Thymus (tissue), 11 donors: ENCODE measurements around the gene TRAK1. TPM values are rescaled to one million over a fixed set of nuclear protein-coding genes. Genes with fewer than 3 reads are reported as not detected.

Experiments
- DNase-seq, 9 donors: peaks; one replicate each; pipeline ENCODE4 v3.0.0-alpha.2; 2013; ENCODE audit warnings: low spot score in 9 of 9, low read depth in 6 of 9, missing footprints in 1 of 9
- H3K27ac ChIP-seq, 2 donors: one replicate each; pipeline ENCODE4 v1.5.1; 2013; ENCODE audit warnings: control low read depth in 1 of 2, low read depth in 1 of 2, low read length in 1 of 2, mild to moderate bottlenecking in 1 of 2, moderate library complexity in 1 of 2
- H3K27me3 ChIP-seq, 2 donors: one replicate each; pipeline ENCODE4 v1.5.1; 2013; ENCODE audit warnings: low read length in 1 of 2; ENCODE audit not compliant: control insufficient read depth in 2 of 2, insufficient read depth in 1 of 2
- H3K36me3 ChIP-seq, 2 donors: one replicate each; pipeline ENCODE4 v1.5.1; 2013; ENCODE audit warnings: low read length in 1 of 2, mild to moderate bottlenecking in 1 of 2, moderate library complexity in 1 of 2; ENCODE audit not compliant: control insufficient read depth in 2 of 2, insufficient read depth in 2 of 2
- H3K4me1 ChIP-seq, 2 donors: one replicate each; pipeline ENCODE4 v1.5.1; 2013; ENCODE audit warnings: low read length in 2 of 2; ENCODE audit not compliant: control insufficient read depth in 2 of 2, insufficient read depth in 2 of 2
- H3K4me3 ChIP-seq, 2 donors: one replicate each; pipeline ENCODE4 v1.5.1; 2013; ENCODE audit warnings: low read length in 2 of 2, control low read depth in 1 of 2, mild to moderate bottlenecking in 1 of 2
- H3K9me3 ChIP-seq, 2 donors: one replicate each; pipeline ENCODE4 v1.5.1; 2013; ENCODE audit warnings: low read length in 1 of 2, mild to moderate bottlenecking in 1 of 2; ENCODE audit not compliant: control insufficient read depth in 2 of 2, insufficient read depth in 1 of 2
- WGBS: extraction: QIAGEN DNeasy Blood & Tissue Kit; methylation state at CpG from one replicate; pipeline ENCODE4 v1.1.7; 2013; 5-methylcytosine and 5-hydroxymethylcytosine counted together
- polyA plus RNA-seq: library from polyadenylated mRNA; stranded (reverse); fragments of 200-250 nt; gene quantifications from one replicate; pipeline ENCODE4 v1.2.3, GENCODE V29; 2013
- total RNA-seq: library from RNA; stranded (reverse); fragments of 120-200 nt; gene quantifications from one replicate; pipeline ENCODE4 v1.2.4, GENCODE V29; 2013
- donor health status: healthy.

Gene TRAK1
- total and polyA plus RNA-seq, 2 donors: 10.9 to 20.1 TPM

DNA sequence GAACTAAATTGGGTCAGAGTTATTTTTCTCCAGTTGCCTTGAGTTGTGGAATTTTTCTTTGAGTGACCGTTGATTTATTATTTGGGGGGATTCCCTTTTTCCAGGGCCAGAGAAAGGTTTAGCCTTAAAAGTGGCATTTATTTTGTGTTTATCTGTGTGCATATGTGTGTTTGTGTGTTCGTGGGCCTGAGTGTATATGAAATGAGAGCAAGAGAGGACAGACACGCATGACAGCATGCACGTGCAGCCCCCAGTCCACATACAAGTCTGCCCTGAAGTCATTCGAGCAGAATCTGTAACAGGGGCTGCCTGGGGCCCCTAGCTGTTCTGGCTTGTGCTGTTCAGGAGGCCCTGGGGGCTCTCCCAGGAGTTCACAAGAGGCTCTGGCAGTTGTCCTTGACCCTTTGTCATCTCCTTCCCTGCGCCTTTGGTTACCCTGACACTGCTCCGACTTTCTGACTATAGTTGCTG is 18.3 kb upstream of the TRAK1 start:
- peaks cover 15 to 25% of the 10 kb centered on the region in 2 donors for H3K4me1 ChIP-seq
- H3K4me3 ChIP-seq: no peak overlapping the region
- H3K27ac ChIP-seq: peak overlapping the region in 1 of 2 donors; percentile 78
- peaks cover 0 to 8% of the 10 kb centered on the region in 2 donors for H3K9me3 ChIP-seq
- no peak for DNase-seq
- H3K36me3 ChIP-seq: no peaks in the 10 kb centered on the region
- 55% methylated on average over 7 of the region's 7 CpGs for WGBS
- no peaks in the 10 kb centered on the region for H3K27me3 ChIP-seq

DNA sequence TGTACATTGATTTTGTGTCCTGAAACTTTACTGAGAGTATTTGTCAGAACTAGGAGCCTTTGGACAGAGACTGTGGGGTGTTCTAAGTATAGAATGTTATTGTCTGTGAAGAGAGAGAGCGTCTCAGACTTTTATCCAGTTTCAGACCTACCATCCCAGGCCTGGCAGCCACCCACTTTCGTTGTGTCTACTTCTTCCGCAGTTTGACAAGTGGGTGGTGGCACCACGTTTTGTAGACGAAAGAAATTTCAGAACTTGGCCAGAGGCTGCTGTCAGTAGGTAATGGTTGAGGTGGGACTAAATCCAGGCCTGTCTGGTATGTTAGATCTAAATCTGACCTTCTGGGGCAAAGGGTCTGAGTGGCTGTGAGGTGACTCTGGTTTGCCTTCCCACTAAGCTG is 13.4 kb upstream of the TRAK1 start:
- no peak overlapping the region for H3K4me3 ChIP-seq
- H3K27me3 ChIP-seq: no peaks in the 10 kb centered on the region
- peaks cover 2 to 25% of the 10 kb centered on the region in 2 donors for H3K4me1 ChIP-seq
- H3K27ac ChIP-seq: no peak overlapping the region
- H3K9me3 ChIP-seq: peaks cover 0 to 10% of the 10 kb centered on the region in 2 donors
- 93% methylated on average over 5 of the region's 5 CpGs for WGBS
- H3K36me3 ChIP-seq: no peaks in the 10 kb centered on the region
- no peak for DNase-seq

DNA sequence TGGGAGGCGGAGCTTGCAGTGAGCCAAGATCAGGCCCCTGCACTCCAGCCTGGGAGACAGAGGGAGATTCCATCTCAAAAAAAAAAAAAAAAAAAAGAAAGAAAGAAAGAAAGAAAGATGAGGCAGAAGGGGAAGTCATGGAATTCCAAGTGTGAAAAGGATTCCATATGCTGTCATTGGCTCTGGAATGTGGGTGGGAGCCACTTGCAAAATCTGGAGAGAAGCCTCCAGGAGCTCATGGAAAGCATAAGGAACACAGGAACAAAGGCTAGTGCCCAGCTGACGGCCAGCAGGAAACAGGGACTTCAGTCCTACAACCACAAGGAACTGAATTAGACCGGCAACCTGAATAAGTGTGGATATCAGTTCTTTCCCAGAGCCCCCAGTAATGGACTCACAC is 12.5 kb upstream of the TRAK1 start:
- no peaks in the 10 kb centered on the region for H3K36me3 ChIP-seq
- 97% methylated on average over 3 of the region's 3 CpGs for WGBS
- no peak overlapping the region for H3K4me3 ChIP-seq
- H3K9me3 ChIP-seq: peaks cover 0 to 10% of the 10 kb centered on the region in 2 donors
- H3K4me1 ChIP-seq: peaks cover 0 to 18% of the 10 kb centered on the region in 2 donors
- DNase-seq: no peak
- no peak overlapping the region for H3K27ac ChIP-seq
- H3K27me3 ChIP-seq: no peaks in the 10 kb centered on the region

DNA sequence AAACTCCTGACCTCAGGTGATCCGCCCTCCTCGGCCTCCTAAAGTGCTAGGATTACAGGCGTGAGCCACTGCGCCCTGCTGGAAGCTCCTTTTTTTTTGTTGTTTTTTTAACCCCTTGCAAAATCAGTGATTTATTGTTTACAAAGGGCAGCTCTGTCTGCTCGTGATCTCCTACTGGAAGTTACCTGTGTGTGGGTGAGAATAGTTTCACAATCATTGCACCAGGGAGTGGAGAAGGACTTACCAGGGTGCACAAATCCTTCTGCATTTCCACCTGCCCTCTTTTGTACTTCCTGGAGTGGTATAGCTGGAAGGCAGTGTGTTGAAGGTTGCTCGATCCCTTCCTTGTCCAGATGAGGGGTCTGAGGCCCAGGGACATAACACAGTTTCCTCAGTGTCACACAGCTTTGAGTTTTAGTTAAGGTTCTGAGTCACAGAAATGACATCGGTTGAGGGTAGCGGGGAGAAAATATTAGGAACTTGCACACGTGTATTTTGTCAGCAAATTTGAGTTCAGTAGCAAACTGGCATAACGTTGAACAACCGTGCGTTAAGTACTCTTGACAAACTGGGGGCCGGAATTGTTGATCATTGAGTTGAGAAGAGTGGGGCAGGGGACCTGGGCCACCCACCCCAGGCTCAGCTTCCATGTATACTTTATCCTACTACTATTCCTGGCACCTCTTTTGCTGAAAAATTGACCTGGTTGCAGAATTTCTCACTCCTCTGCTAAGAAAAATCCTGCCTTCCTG is 11.3 kb upstream of the TRAK1 start:
- H3K9me3 ChIP-seq: peaks cover 0 to 10% of the 10 kb centered on the region in 2 donors
- no peak overlapping the region for H3K4me3 ChIP-seq
- 89% methylated on average over 13 of the region's 13 CpGs for WGBS
- peak overlapping the region in 1 of 2 donors; percentile 43 for H3K27ac ChIP-seq
- H3K27me3 ChIP-seq: no peaks in the 10 kb centered on the region
- DNase-seq: no peak
- H3K4me1 ChIP-seq: peaks cover 0 to 18% of the 10 kb centered on the region in 2 donors
- no peaks in the 10 kb centered on the region for H3K36me3 ChIP-seq

DNA sequence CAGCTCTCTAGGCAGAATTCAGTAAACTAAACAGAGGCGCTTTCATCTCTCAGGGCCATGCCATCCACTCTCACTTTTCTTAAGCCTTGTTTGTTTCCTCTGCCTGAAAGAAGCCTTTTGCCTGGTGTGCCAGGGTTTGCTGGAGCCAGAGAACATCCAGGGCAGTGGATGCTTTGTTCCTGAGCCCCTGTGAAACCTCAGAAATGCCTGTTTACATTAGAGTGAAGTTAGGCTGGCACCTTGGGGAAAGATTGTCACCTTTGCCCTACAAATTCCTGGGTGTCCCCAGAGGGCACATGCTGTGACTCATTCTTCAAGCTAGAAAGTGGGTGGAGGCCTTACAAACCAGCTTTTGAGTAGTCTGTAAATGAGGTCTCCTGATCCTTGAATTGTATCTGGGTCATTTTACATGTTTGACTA is 10.7 kb upstream of the TRAK1 start:
- Histone ChIP-seq H3K4me3 (no peak overlapping the region), H3K9me3 (peaks cover 0 to 10% of the 10 kb centered on the region in 2 donors), H3K27ac (peak overlapping the region in 1 of 2 donors; percentile 43), H3K27me3 (no peaks in the 10 kb centered on the region), H3K4me1 (peaks cover 0 to 18% of the 10 kb centered on the region in 2 donors), H3K36me3 (no peaks in the 10 kb centered on the region)
- no peak for DNase-seq
- 98% methylated on average over 1 of the region's 1 CpG for WGBS

DNA sequence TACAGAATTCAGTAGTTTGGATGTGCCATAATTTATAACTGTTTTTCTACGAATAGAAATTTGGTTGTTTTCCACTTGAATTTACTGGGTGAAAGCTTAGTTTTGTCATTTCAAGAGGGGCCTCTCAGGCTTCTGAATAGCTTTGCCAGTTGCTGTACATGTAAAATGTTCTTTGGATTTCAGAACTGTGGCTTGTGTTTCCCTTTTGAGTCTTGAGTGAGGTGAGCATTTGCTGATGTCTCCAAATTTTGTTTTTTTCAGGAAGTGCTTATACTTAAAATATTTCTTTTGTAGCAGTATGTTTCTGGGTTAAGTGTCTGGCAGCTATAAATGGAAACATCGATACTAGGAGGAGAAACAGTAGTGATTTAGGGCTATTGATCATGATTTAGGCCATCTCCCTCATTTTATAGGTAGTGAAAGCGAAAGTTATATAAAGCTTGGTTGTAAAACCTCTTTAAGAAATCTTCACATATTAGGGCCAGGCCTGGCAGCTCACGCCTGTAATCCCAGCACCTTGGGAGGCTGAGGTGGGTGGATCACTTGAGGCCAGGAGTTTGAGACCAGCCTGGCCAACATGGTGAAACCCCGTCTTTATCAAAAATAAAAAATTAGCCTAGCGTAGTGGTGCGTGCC is 9.2 kb upstream of the TRAK1 start:
- H3K36me3 ChIP-seq: no peaks in the 10 kb centered on the region
- H3K4me3 ChIP-seq: no peak overlapping the region
- H3K27me3 ChIP-seq: no peaks in the 10 kb centered on the region
- DNase-seq: no peak
- peaks cover 0 to 18% of the 10 kb centered on the region in 2 donors for H3K4me1 ChIP-seq
- peak overlapping the region; percentile 3 to 11 for H3K27ac ChIP-seq
- peaks cover 0 to 3% of the 10 kb centered on the region in 2 donors for H3K9me3 ChIP-seq
- 72% methylated on average over 7 of the region's 7 CpGs for WGBS

DNA sequence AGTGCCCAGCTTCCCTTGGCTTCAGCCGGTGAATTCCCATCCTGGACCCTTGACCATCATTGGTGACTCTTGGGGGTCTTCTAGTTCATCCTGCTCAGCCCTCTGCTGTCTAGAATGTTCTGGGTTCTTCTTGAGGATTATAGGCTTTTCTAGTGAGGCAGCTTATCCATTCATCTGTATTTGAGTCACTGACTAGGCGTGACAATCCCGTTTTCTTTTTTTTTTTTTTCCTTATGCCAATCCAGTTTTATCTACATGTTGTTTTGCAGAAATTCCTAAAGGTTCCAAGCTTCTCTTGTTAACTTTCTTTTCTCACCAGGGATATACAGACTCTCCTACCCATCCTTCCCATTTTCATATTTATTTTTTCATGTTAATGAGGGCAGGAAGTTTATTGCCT is 6.6 kb upstream of the TRAK1 start:
- peaks cover 0 to 29% of the 10 kb centered on the region in 2 donors for H3K4me1 ChIP-seq
- H3K36me3 ChIP-seq: peaks cover 8 to 14% of the 10 kb centered on the region in 2 donors
- H3K9me3 ChIP-seq: no peaks in the 10 kb centered on the region
- no peak overlapping the region for H3K27ac ChIP-seq
- H3K4me3 ChIP-seq: no peak overlapping the region
- no peaks in the 10 kb centered on the region for H3K27me3 ChIP-seq
- DNase-seq: no peak
- WGBS: 95% methylated on average over 3 of the region's 3 CpGs

DNA sequence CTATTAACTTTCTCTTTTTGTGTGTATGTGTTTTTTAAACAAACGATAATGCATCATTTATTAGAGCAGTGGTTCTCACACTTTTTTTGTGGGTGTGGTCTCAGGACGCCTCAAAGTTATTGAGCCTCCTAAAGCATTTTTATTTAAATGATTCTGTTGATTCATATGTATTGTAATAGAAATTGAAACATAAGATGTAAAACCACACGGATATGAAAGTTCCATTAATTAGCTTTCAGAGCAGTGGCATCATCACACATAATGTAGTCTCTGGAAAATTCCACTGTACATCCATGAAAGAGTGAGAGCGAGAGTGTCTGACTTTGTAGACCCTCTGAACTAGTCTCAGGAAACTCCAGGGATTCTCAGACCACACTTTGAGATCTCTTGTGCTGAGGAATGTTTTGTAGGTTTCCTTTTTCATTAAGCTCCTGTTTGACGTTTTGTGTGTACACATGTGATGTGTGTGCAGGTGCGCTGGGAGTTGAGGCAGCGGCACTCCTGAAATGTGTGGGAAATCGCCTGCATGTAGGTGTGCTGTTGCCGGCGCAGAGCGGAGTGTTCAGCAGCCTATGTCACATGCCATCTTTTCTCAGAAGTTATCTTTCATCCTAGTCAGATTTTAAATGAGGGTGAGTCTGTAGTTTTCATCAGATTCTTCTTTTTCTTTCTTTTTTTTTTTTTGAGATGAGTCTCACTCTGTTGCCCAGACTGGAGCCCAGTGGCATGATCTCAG is 5.3 kb upstream of the TRAK1 start:
- no peak overlapping the region for H3K4me3 ChIP-seq
- no peak overlapping the region for H3K27ac ChIP-seq
- H3K36me3 ChIP-seq: peaks cover 15 to 19% of the 10 kb centered on the region in 2 donors
- WGBS: 94% methylated on average over 11 of the region's 11 CpGs
- no peak for DNase-seq
- H3K27me3 ChIP-seq: no peaks in the 10 kb centered on the region
- no peaks in the 10 kb centered on the region for H3K9me3 ChIP-seq
- H3K4me1 ChIP-seq: peaks cover 0 to 25% of the 10 kb centered on the region in 2 donors
